GM23338 (cell line): Measurements from ENCODE around the gene WBP4. TPM values are rescaled to one million over a fixed set of nuclear protein-coding genes. Genes with fewer than 3 reads are reported as not detected.

Experiments used
- ATAC-seq: fragments of 200-7000 bp; cut with Tn5 transposase; 3 replicates; pipeline ENCODE4 v1.9.1; 2020
- DNase-seq: peaks from one replicate; pipeline ENCODE4 v3.0.0-alpha.2; 2015; ENCODE audit warnings: low spot score
- H2AFZ ChIP-seq: fragments of 200-600 bp; sonication (generic); 2 replicates; pipeline ENCODE4 v1.8.0; 2016; ENCODE audit warnings: antibody characterized with exemption, mild to moderate bottlenecking, moderate library complexity
- H3F3A ChIP-seq: fragments of 200-600 bp; sonication (generic); replicated peaks from 2 replicates; pipeline ENCODE4 v1.8.0; 2017; ENCODE audit warnings: antibody characterized with exemption, mixed run types, low read depth
- H3K27ac ChIP-seq: fragments of 200-600 bp; sonication (generic); 2 replicates; pipeline ENCODE4 v1.6.1; 2016; ENCODE audit warnings: low read depth
- H3K27me3 ChIP-seq: fragments of 200-600 bp; sonication (generic); 2 replicates; pipeline ENCODE4 v1.8.0; 2016; ENCODE audit warnings: mild to moderate bottlenecking, mixed run types, moderate library complexity; ENCODE audit not compliant: insufficient read depth
- H3K36me3 ChIP-seq: fragments of 200-600 bp; sonication (generic); 2 replicates; pipeline ENCODE4 v1.8.0; 2016; ENCODE audit warnings: mild to moderate bottlenecking; ENCODE audit not compliant: insufficient read depth
- H3K4me1 ChIP-seq: fragments of 200-600 bp; sonication (generic); 2 replicates; pipeline ENCODE4 v1.8.0; 2016; ENCODE audit warnings: mild to moderate bottlenecking, moderate library complexity; ENCODE audit not compliant: insufficient read depth
- H3K4me2 ChIP-seq: fragments of 200-600 bp; sonication (generic); 2 replicates; pipeline ENCODE4 v1.7.1; 2017; ENCODE audit warnings: mixed run types
- H3K4me3 ChIP-seq: fragments of 200-600 bp; sonication (generic); 2 replicates; pipeline ENCODE4 v1.6.1; 2016; ENCODE audit warnings: mixed run types
- H3K79me2 ChIP-seq: fragments of 200-600 bp; sonication (generic); replicated peaks from 2 replicates; pipeline ENCODE4 v1.8.0; 2017; ENCODE audit warnings: mild to moderate bottlenecking; ENCODE audit not compliant: insufficient read depth
- H3K9me2 ChIP-seq: fragments of 200-600 bp; sonication (generic); 2 replicates; pipeline ENCODE4 v1.8.0; 2017; ENCODE audit not compliant: insufficient read depth
- H4K20me1 ChIP-seq: fragments of 200-600 bp; sonication (generic); replicated peaks from 2 replicates; pipeline ENCODE4 v1.8.0; 2017; ENCODE audit warnings: mild to moderate bottlenecking; ENCODE audit not compliant: insufficient read depth
- H3K27ac Mint-ChIP-seq: 2 replicates; pipeline ENCODE4 v1.8.0; 2020; ENCODE audit warnings: inconsistent platforms, mild to moderate bottlenecking, moderate library complexity, mixed read lengths
- H3K27me3 Mint-ChIP-seq: 3 replicates; pipeline ENCODE4 v1.8.0; 2022; ENCODE audit warnings: low read depth, mild to moderate bottlenecking, moderate library complexity, mixed read lengths, inconsistent platforms; ENCODE audit not compliant: insufficient read depth, poor library complexity
- H3K36me3 Mint-ChIP-seq: 3 replicates; pipeline ENCODE4 v1.8.0; 2021; ENCODE audit warnings: low read depth, mild to moderate bottlenecking, inconsistent platforms, moderate library complexity, mixed read lengths
- H3K4me1 Mint-ChIP-seq: 3 replicates; pipeline ENCODE4 v1.8.0; 2020; ENCODE audit warnings: mild to moderate bottlenecking, inconsistent platforms, mixed read lengths
- H3K4me3 Mint-ChIP-seq: 3 replicates; pipeline ENCODE4 v1.8.0; 2021; ENCODE audit warnings: moderate library complexity, mild to moderate bottlenecking, inconsistent platforms, mixed read lengths
- H3K9me3 Mint-ChIP-seq: 3 replicates; pipeline ENCODE4 v1.8.0; 2020; ENCODE audit warnings: moderate library complexity, mild to moderate bottlenecking, inconsistent platforms, mixed read lengths
- ZNF331 ChIP-seq: fragments of 250-450 bp; sonication (Bioruptor Pico); IDR thresholded peaks from 2 replicates; pipeline ENCODE4 v1.5.0; 2020; ENCODE audit warnings: low read depth, mild to moderate bottlenecking, moderate library complexity
- polyA plus RNA-seq: library from polyadenylated mRNA; unstranded; fragments of >200 nt; fragmentation: Nextera tagmentation; extraction: Ambion mirVana; gene quantifications from 2 replicates; pipeline ENCODE4 v1.2.1, GENCODE V29; 2016
- total RNA-seq: library from RNA; depleted of rRNA; stranded (reverse); fragments of >200 nt; shearing (Covaris generic); gene quantifications from 2 replicates; pipeline ENCODE4 v1.2.3, GENCODE V29; 2014
- TF ChIP-seq, protein P1 (sequence below): fragments of 250-450 bp; sonication (Bioruptor Pico); IDR thresholded peaks from 2 replicates; pipeline ENCODE4 v1.5.0; 2020; ENCODE audit warnings: mild to moderate bottlenecking, moderate library complexity
- TF ChIP-seq, protein P2 (sequence below), 2 experiments: fragments of 200-600 bp in 1 of 2; sonication (generic) in 1 of 2; conservative IDR thresholded peaks; 2 replicates each; pipeline versions ENCODE4 v1.5.1 to v1.6.1; 2016 to 2017; ENCODE audit warnings: antibody characterized with exemption in 2 of 2, low read depth in 2 of 2, mild to moderate bottlenecking in 2 of 2, moderate library complexity in 1 of 2

The WBP4 gene
- total and polyA plus RNA-seq, 2 experiments from 2014 or later = 7.6 to 33.8 TPM

DNA sequence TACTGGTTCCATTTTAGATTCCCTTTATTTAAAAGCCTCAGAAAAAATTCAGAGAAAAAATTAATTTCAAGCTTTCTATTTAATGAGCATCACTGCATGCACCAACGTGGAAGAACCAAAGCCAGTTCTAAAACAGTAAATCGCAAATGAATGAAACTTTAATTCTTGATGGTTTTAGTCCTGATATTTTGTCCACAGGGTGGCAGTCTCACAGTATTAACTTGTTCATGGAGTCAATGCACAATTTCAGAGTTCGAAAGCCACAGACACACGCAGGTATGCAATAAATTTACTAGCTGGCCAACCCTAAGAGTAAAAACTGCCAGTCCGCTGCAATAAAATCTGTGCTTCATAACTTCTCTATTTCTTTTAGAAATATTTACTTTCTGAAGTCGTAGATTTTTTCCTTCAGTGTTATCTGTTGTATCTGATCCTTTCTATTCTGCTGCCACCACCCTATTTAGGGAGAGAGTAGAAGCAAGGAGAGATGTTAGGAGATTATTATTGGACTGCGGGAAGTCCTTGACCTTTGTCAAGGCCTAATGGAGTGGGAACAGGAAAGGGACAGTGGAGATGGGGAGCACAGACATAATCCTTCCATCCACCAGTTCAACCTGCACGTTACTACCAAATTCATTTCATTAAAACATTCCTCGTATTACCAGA is 7.0 kb upstream of the WBP4 start:
- Histone ChIP-seq H3K36me3 (no peaks in the 10 kb centered on the region), H2AFZ (no peak overlapping the region), H3K4me2 (no peak overlapping the region), H4K20me1 (peaks cover 2% of the 10 kb centered on the region; the same call in 1 of the 2 replicates), H3F3A (no peaks in the 10 kb centered on the region; the same call in 1 of the 2 replicates), H3K27me3 (no peaks in the 10 kb centered on the region), H3K27ac (no peak overlapping the region), H3K4me1 (peaks cover 8% of the 10 kb centered on the region; the same call in 1 of the 2 replicates), H3K9me2 (0 out of 2 replicates have a peak, but pooled peaks cover under 1% of the 10 kb centered on the region), H3K4me3 (no peak overlapping the region), H3K79me2 (peaks cover 45% of the 10 kb centered on the region)
- Mint-ChIP-seq H3K4me3 (no peak overlapping the region), H3K9me3 (peaks cover 4% of the 10 kb centered on the region), H3K27me3 (peaks cover 2% of the 10 kb centered on the region), H3K4me1 (peaks cover 20% of the 10 kb centered on the region), H3K36me3 (peaks cover 4% of the 10 kb centered on the region), H3K27ac (no peak overlapping the region)
- DNase-seq (peak; percentile 63), ATAC-seq (peak; percentile 38; the same call in 2 of the 3 replicates)
- TF ChIP-seq ZNF331 (CRISPR knock-in tag) = no peak
- TF ChIP-seq, protein P1, sequence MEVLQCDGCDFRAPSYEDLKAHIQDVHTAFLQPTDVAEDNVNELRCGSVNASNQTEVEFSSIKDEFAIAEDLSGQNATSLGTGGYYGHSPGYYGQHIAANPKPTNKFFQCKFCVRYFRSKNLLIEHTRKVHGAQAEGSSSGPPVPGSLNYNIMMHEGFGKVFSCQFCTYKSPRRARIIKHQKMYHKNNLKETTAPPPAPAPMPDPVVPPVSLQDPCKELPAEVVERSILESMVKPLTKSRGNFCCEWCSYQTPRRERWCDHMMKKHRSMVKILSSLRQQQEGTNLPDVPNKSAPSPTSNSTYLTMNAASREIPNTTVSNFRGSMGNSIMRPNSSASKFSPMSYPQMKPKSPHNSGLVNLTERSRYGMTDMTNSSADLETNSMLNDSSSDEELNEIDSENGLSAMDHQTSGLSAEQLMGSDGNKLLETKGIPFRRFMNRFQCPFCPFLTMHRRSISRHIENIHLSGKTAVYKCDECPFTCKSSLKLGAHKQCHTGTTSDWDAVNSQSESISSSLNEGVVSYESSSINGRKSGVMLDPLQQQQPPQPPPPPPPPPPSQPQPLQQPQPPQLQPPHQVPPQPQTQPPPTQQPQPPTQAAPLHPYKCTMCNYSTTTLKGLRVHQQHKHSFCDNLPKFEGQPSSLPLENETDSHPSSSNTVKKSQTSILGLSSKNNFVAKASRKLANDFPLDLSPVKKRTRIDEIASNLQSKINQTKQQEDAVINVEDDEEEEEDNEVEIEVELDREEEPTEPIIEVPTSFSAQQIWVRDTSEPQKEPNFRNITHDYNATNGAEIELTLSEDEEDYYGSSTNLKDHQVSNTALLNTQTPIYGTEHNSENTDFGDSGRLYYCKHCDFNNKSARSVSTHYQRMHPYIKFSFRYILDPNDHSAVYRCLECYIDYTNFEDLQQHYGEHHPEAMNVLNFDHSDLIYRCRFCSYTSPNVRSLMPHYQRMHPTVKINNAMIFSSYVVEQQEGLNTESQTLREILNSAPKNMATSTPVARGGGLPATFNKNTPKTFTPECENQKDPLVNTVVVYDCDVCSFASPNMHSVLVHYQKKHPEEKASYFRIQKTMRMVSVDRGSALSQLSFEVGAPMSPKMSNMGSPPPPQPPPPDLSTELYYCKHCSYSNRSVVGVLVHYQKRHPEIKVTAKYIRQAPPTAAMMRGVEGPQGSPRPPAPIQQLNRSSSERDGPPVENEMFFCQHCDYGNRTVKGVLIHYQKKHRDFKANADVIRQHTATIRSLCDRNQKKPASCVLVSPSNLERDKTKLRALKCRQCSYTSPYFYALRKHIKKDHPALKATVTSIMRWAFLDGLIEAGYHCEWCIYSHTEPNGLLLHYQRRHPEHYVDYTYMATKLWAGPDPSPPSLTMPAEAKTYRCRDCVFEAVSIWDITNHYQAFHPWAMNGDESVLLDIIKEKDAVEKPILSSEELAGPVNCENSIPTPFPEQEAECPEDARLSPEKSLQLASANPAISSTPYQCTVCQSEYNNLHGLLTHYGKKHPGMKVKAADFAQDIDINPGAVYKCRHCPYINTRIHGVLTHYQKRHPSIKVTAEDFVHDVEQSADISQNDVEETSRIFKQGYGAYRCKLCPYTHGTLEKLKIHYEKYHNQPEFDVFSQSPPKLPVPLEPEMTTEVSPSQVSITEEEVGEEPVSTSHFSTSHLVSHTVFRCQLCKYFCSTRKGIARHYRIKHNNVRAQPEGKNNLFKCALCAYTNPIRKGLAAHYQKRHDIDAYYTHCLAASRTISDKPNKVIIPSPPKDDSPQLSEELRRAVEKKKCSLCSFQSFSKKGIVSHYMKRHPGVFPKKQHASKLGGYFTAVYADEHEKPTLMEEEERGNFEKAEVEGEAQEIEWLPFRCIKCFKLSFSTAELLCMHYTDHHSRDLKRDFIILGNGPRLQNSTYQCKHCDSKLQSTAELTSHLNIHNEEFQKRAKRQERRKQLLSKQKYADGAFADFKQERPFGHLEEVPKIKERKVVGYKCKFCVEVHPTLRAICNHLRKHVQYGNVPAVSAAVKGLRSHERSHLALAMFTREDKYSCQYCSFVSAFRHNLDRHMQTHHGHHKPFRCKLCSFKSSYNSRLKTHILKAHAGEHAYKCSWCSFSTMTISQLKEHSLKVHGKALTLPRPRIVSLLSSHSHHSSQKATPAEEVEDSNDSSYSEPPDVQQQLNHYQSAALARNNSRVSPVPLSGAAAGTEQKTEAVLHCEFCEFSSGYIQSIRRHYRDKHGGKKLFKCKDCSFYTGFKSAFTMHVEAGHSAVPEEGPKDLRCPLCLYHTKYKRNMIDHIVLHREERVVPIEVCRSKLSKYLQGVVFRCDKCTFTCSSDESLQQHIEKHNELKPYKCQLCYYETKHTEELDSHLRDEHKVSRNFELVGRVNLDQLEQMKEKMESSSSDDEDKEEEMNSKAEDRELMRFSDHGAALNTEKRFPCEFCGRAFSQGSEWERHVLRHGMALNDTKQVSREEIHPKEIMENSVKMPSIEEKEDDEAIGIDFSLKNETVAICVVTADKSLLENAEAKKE (CRISPR knock-in tag) = no peak
- TF ChIP-seq, protein P2, sequence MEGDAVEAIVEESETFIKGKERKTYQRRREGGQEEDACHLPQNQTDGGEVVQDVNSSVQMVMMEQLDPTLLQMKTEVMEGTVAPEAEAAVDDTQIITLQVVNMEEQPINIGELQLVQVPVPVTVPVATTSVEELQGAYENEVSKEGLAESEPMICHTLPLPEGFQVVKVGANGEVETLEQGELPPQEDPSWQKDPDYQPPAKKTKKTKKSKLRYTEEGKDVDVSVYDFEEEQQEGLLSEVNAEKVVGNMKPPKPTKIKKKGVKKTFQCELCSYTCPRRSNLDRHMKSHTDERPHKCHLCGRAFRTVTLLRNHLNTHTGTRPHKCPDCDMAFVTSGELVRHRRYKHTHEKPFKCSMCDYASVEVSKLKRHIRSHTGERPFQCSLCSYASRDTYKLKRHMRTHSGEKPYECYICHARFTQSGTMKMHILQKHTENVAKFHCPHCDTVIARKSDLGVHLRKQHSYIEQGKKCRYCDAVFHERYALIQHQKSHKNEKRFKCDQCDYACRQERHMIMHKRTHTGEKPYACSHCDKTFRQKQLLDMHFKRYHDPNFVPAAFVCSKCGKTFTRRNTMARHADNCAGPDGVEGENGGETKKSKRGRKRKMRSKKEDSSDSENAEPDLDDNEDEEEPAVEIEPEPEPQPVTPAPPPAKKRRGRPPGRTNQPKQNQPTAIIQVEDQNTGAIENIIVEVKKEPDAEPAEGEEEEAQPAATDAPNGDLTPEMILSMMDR (conservative IDR thresholded peaks at IDR 0.05; ENCODE audit: low read depth in 2 of 2) = peak; percentile 60 to 63
